Erythroblast (primary cell): ENCODE data around the gene GATA2.

ENCODE experiments used
- DNase-seq, 2 experiments: peaks; one replicate each; lab custom pipeline; 2025; lab: John Stamatoyannopoulos, UW
- GATA1 ChIP-seq: IDR thresholded peaks from 2 replicates; pipeline ENCODE4 v1.6.1; 2011; ENCODE audit warnings: low read depth, mild to moderate bottlenecking, control low read depth, low read length, moderate library complexity
- POLR2A ChIP-seq: IDR thresholded peaks from 2 replicates; pipeline ENCODE4 v1.6.1; 2011; ENCODE audit warnings: mild to moderate bottlenecking, low read length

Gene GATA2

GRCh38 chr3:128470134-128470899, 22.7 kb downstream of the GATA2 start:
- no peak for DNase-seq
- TF ChIP-seq POLR2A (no peak), GATA1 (no peak)

- DNase-seq: peak in 1 of 2 experiments; percentile 43
- TF ChIP-seq POLR2A (no peak), GATA1 (no peak)
Observed at GRCh38 chr3:128469556-128469955, 23.4 kb downstream of the GATA2 start.

GRCh38 chr3:128468791-128469527, 24.0 kb downstream of the GATA2 start:
- no peak for DNase-seq
- TF ChIP-seq GATA1 (no peak), POLR2A (no peak)

GRCh38 chr3:128468285-128468790, 24.7 kb downstream of the GATA2 start:
- DNase-seq: no peak
- TF ChIP-seq POLR2A (no peak), GATA1 (no peak)

- DNase-seq: peak; percentile 37 to 56
- peak; percentile 22 for TF ChIP-seq POLR2A
- no peak for TF ChIP-seq GATA1
Observed at GRCh38 chr3:128466840-128467541, 26.0 kb downstream of the GATA2 start, which contains the start of gene DNAJB8. Gene DNAJB8, minus strand, starts transcription at chr3:128466890. Its CDS starts 3,645 bp downstream, at chr3:128463245.

GRCh38 chr3:128464702-128465101, 28.3 kb downstream of the GATA2 start:
- DNase-seq: no peak
- TF ChIP-seq GATA1 (no peak), POLR2A (no peak)

- peak in 1 of 2 experiments; percentile 36 for DNase-seq
- TF ChIP-seq POLR2A (no peak), GATA1 (no peak)
Observed at GRCh38 chr3:128464188-128464587, 28.8 kb downstream of the GATA2 start.

- DNase-seq: no peak
- TF ChIP-seq GATA1 (no peak), POLR2A (no peak)
Observed at GRCh38 chr3:128463771-128464170, 29.2 kb downstream of the GATA2 start.

GRCh38 chr3:128463354-128463753, 29.6 kb downstream of the GATA2 start:
- TF ChIP-seq POLR2A: no peak
- TF ChIP-seq GATA1: no peak
- no peak for DNase-seq

GRCh38 chr3:128462931-128463330, 30.1 kb downstream of the GATA2 start:
- TF ChIP-seq GATA1 (no peak), POLR2A (no peak)
- DNase-seq: no peak

- no peak for DNase-seq
- TF ChIP-seq POLR2A: no peak
- TF ChIP-seq GATA1: no peak
Observed at GRCh38 chr3:128462341-128462910, 30.6 kb downstream of the GATA2 start.

- DNase-seq: no peak
- TF ChIP-seq GATA1 (no peak), POLR2A (no peak)
Observed at GRCh38 chr3:128461731-128462130, 31.3 kb downstream of the GATA2 start.

- TF ChIP-seq POLR2A: no peak
- no peak for TF ChIP-seq GATA1
- no peak for DNase-seq
Observed at GRCh38 chr3:128459461-128459820, 33.6 kb downstream of the GATA2 start.
